SK-N-SH (cell line): ENCODE results near the gene MRPS18A.

Experiments used
- CTCF ChIP-seq: fragments of 200-600 bp; sonication (generic); IDR thresholded peaks from 2 replicates; pipeline ENCODE4 v1.6.1; 2017; ENCODE audit warnings: antibody characterized with exemption, mild to moderate bottlenecking, moderate library complexity
- EP300 ChIP-seq, 2 experiments: IDR thresholded peaks; 2 replicates each; pipeline versions ENCODE4 v1.4.0 to v1.6.1; 2012; ENCODE audit warnings: borderline replicate concordance in 1 of 2, low read depth in 1 of 2, low read length in 1 of 2
- FOSL2 ChIP-seq: IDR thresholded peaks from 2 replicates; pipeline ENCODE4 v1.4.0; 2012; ENCODE audit warnings: low read depth, mild to moderate bottlenecking, moderate library complexity, borderline replicate concordance
- FOXJ3 ChIP-seq: sonication (generic); formaldehyde crosslinking; IDR thresholded peaks from 2 replicates; pipeline ENCODE4 v1.5.1; 2020; ENCODE audit warnings: mild to moderate bottlenecking, missing genetic modification reagents
- RCOR1 ChIP-seq: fragments of 150-350 bp; IDR thresholded peaks from 2 replicates; pipeline ENCODE4 v1.6.1; 2017; ENCODE audit warnings: antibody characterized with exemption, low read length
- SMC3 ChIP-seq: IDR thresholded peaks from 2 replicates; pipeline ENCODE4 v1.6.1; 2012; ENCODE audit warnings: low read depth, low read length, improper control_type of control experiment
- TAF1 ChIP-seq: IDR thresholded peaks from 2 replicates; pipeline ENCODE4 v1.6.1; 2012; ENCODE audit warnings: low read depth, mild to moderate bottlenecking, low read length, moderate library complexity, borderline replicate concordance
- TF ChIP-seq, protein P1 (sequence below): fragments of 150-350 bp; IDR thresholded peaks from 2 replicates; pipeline ENCODE4 v1.6.1; 2016; ENCODE audit warnings: mild to moderate bottlenecking, low read depth, low read length
- TF ChIP-seq, protein P2 (sequence below): IDR thresholded peaks from 2 replicates; pipeline ENCODE4 v1.4.0; 2012; ENCODE audit warnings: low read depth
- TF ChIP-seq, protein P3 (sequence below): IDR thresholded peaks from 2 replicates; pipeline ENCODE4 v1.6.1; 2012; ENCODE audit warnings: mild to moderate bottlenecking, low read depth, low read length, moderate library complexity

GRCh38 chr6:43634702-43635303, 52.8 kb downstream of the MRPS18A start:
- no peak for TF ChIP-seq CTCF
- TF ChIP-seq, protein P1, sequence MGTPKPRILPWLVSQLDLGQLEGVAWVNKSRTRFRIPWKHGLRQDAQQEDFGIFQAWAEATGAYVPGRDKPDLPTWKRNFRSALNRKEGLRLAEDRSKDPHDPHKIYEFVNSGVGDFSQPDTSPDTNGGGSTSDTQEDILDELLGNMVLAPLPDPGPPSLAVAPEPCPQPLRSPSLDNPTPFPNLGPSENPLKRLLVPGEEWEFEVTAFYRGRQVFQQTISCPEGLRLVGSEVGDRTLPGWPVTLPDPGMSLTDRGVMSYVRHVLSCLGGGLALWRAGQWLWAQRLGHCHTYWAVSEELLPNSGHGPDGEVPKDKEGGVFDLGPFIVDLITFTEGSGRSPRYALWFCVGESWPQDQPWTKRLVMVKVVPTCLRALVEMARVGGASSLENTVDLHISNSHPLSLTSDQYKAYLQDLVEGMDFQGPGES: no peak
- TF ChIP-seq EP300 (IDR thresholded peaks at IDR 0.05; ENCODE audit: borderline replicate concordance in 1 of 2, low read depth in 1 of 2, low read length in 1 of 2): no peak
- no peak for TF ChIP-seq TAF1
- TF ChIP-seq SMC3: no peak
- no peak for TF ChIP-seq FOXJ3
- no peak for TF ChIP-seq RCOR1
- TF ChIP-seq, protein P2, sequence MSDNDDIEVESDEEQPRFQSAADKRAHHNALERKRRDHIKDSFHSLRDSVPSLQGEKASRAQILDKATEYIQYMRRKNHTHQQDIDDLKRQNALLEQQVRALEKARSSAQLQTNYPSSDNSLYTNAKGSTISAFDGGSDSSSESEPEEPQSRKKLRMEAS: no peak
- TF ChIP-seq, protein P3, sequence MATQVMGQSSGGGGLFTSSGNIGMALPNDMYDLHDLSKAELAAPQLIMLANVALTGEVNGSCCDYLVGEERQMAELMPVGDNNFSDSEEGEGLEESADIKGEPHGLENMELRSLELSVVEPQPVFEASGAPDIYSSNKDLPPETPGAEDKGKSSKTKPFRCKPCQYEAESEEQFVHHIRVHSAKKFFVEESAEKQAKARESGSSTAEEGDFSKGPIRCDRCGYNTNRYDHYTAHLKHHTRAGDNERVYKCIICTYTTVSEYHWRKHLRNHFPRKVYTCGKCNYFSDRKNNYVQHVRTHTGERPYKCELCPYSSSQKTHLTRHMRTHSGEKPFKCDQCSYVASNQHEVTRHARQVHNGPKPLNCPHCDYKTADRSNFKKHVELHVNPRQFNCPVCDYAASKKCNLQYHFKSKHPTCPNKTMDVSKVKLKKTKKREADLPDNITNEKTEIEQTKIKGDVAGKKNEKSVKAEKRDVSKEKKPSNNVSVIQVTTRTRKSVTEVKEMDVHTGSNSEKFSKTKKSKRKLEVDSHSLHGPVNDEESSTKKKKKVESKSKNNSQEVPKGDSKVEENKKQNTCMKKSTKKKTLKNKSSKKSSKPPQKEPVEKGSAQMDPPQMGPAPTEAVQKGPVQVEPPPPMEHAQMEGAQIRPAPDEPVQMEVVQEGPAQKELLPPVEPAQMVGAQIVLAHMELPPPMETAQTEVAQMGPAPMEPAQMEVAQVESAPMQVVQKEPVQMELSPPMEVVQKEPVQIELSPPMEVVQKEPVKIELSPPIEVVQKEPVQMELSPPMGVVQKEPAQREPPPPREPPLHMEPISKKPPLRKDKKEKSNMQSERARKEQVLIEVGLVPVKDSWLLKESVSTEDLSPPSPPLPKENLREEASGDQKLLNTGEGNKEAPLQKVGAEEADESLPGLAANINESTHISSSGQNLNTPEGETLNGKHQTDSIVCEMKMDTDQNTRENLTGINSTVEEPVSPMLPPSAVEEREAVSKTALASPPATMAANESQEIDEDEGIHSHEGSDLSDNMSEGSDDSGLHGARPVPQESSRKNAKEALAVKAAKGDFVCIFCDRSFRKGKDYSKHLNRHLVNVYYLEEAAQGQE: no peak
- no peak for TF ChIP-seq FOSL2
